Spleen (tissue), 11 donors: ENCODE data around the gene ADM. TPM values are rescaled to one million over a fixed set of nuclear protein-coding genes. Genes with fewer than 3 reads are reported as not detected.
"Not testable (repeated sequence)": the region's sequence is repeated elsewhere in the genome, so short reads cannot be mapped to it uniquely, and the experiment has no call there.

ENCODE experiments used
- DNase-seq: peaks from one replicate; pipeline ENCODE4 v3.0.0-alpha.2; 2020
- H3K27ac ChIP-seq, 8 donors: fragments of 200-600 bp; sonication (generic) in 7 of 8; 1 replicate in 4 of 8; 2 replicates in 4 of 8; pipeline versions ENCODE4 v1.5.0 to v1.8.0; 2016 to 2021; ENCODE audit warnings: inconsistent platforms in 4 of 8, mild to moderate bottlenecking in 4 of 8, moderate library complexity in 1 of 8
- H3K27me3 ChIP-seq, 7 donors: fragments of 200-600 bp; sonication (generic) in 6 of 7; replicated peaks in 1 of 7; 1 replicate in 4 of 7; 2 replicates in 3 of 7; pipeline versions ENCODE4 v1.5.0 to v1.8.0; 2016 to 2021; ENCODE audit warnings: inconsistent platforms in 3 of 7, mild to moderate bottlenecking in 1 of 7
- H3K36me3 ChIP-seq, 6 donors: fragments of 200-600 bp; sonication (generic) in 5 of 6; 1 replicate in 4 of 6; 2 replicates in 2 of 6; pipeline versions ENCODE4 v1.5.0 to v1.8.0; 2016 to 2021; ENCODE audit warnings: inconsistent platforms in 2 of 6
- H3K4me1 ChIP-seq, 6 donors: fragments of 200-600 bp; sonication (generic) in 5 of 6; 1 replicate in 3 of 6; 2 replicates in 3 of 6; pipeline versions ENCODE4 v1.5.0 to v1.8.0; 2016 to 2021; ENCODE audit warnings: inconsistent platforms in 3 of 6
- H3K4me3 ChIP-seq, 8 donors: fragments of 200-600 bp; sonication (generic) in 7 of 8; 1 replicate in 4 of 8; 2 replicates in 4 of 8; pipeline versions ENCODE4 v1.5.0 to v1.8.0; 2016 to 2021; ENCODE audit warnings: inconsistent platforms in 4 of 8, mild to moderate bottlenecking in 4 of 8, moderate library complexity in 2 of 8
- H3K9me3 ChIP-seq, 8 donors: fragments of 200-600 bp; sonication (generic) in 7 of 8; 1 replicate in 4 of 8; 2 replicates in 4 of 8; pipeline versions ENCODE4 v1.5.0 to v1.8.0; 2016 to 2021; ENCODE audit warnings: inconsistent platforms in 4 of 8
- CTCF ChIP-seq, 11 experiments: fragments of 200-600 bp in 7 of 11; fragments of 450-650 bp in 4 of 11; sonication (generic) in 4 of 11; IDR thresholded peaks in 8 of 11; conservative IDR thresholded peaks in 3 of 11; 1 replicate in 7 of 11; 2 replicates in 4 of 11; pipeline versions ENCODE4 v1.4.0 to v1.8.0; 2016 to 2021; ENCODE audit warnings: antibody characterized with exemption in 11 of 11, inconsistent platforms in 4 of 11, mild to moderate bottlenecking in 1 of 11
- POLR2A ChIP-seq, 3 donors: fragments of 450-650 bp; IDR thresholded peaks; one replicate each; pipeline ENCODE4 v1.5.1; 2017; ENCODE audit warnings: antibody characterized with exemption in 3 of 3, mild to moderate bottlenecking in 1 of 3
- POLR2AphosphoS5 ChIP-seq, 3 donors: sonication (generic); formaldehyde crosslinking; IDR thresholded peaks; one replicate each; pipeline ENCODE4 v1.5.1; 2017; ENCODE audit warnings: antibody characterized with exemption in 3 of 3
- WGBS, 5 donors: extraction: QIAGEN DNeasy Blood & Tissue Kit in 3 of 5; methylation state at CpG; one replicate each; pipeline versions ENCODE4 v1.1.5 to v1.1.7; 2013 to 2018; 5-methylcytosine and 5-hydroxymethylcytosine counted together
- intact Hi-C: fragments of 100-400 bp; cut with DNase I; formaldehyde crosslinking; loops from one replicate; pipeline ENCODE4 v1.15.0; 2023; ENCODE audit warnings: low total_unique reads
- polyA plus RNA-seq, 3 donors: library from polyadenylated mRNA; stranded (reverse); fragments of 200-250 nt; gene quantifications; one replicate each; pipeline ENCODE4 v1.2.1, GENCODE V29; 2013
- total RNA-seq, 7 donors: library from RNA; depleted of rRNA in 3 of 7; stranded (reverse); fragments of >200 nt in 3 of 7; fragmentation: NEBNext Ultra II Directional in 4 of 7; extraction: Animal tissue kit (Norgen Biotek cat#: 25700) in 4 of 7; gene quantifications; one replicate each; pipeline versions ENCODE4 v1.1.0 to v1.2.1, GENCODE V29; 2016 to 2021
- donor health status: healthy with polysubstance abuse.
- donor health status: DM: no; HTN: no; CAD: no; lungs with moderate emphysema.
- donor health status: DM: no; HTN: no; CAD: no.
- donor health status: Bipolar disorder and iron deficiency.
- donor health status: healthy.
- donor health status: DM: no; HTN: no; CAD: no.
- donor health status: DM: yes; HTN: yes; CAD: no.

The ADM gene
- total and polyA plus RNA-seq, 10 donors = 5.2 to 88.0 (median 34.6) TPM

DNA sequence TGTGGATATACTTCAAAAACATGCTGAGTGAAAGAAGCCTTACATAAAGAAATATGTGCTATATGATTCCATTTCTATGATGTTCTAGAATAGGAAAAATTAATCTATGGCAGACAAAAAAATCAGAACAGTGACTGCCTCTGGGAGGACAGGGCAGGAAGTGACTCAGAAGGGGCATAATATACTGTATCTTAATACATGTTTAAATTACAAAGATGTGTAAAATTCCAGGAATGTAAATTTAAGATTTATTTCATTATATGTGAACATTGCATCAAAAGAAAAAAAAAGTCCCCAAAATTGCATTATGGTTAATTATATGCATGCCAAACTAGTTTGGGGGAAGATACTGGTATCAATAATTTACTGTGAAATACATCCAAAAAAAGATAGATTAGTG lies 43.1 kb upstream of the ADM start:
- Histone ChIP-seq H3K36me3 (no peaks in the 10 kb centered on the region), H3K27ac (no peak overlapping the region), H3K4me1 (peaks cover 0 to 4% (median 0%) of the 10 kb centered on the region in 6 donors), H3K27me3 (no peaks in the 10 kb centered on the region), H3K4me3 (no peak overlapping the region), H3K9me3 (peaks cover 0 to 3% (median 0%) of the 10 kb centered on the region in 8 donors)
- intact Hi-C loops = no loop called here
- no peak for DNase-seq
- no peak for TF ChIP-seq POLR2AphosphoS5 (IDR thresholded peaks at IDR 0.05)
- no peak for TF ChIP-seq POLR2A (IDR thresholded peaks at IDR 0.05)
- TF ChIP-seq CTCF (IDR thresholded peaks at IDR 0.05 in 8 of 11, conservative IDR thresholded peaks at IDR 0.05 in 3 of 11) = no peak

DNA sequence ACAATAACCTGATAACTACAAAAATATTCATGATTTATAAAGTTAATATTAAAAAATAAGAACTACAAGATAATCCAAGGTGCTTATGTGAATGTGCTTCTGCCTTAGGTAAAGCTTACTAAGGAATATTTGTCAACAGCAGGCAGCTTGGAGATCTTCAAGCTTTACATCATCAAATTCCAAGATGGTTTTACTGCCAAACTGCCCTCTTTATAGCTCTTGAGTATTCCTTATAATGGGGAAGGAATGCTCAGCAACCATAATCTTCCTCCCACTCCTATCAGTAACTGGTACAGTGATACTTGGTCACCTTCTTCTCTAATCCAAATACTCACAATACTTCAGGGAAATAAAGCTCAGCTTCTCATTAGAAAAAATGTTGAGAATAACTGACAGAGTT lies 40.9 kb upstream of the ADM start:
- no peak overlapping the region for H3K4me3 ChIP-seq
- intact Hi-C loops = no loop called here
- no peaks in the 10 kb centered on the region for H3K36me3 ChIP-seq
- no peak for TF ChIP-seq CTCF (IDR thresholded peaks at IDR 0.05 in 8 of 11, conservative IDR thresholded peaks at IDR 0.05 in 3 of 11)
- no peak for TF ChIP-seq POLR2A (IDR thresholded peaks at IDR 0.05)
- no peak for TF ChIP-seq POLR2AphosphoS5 (IDR thresholded peaks at IDR 0.05)
- H3K9me3 ChIP-seq = peaks cover 0 to 3% (median 0%) of the 10 kb centered on the region in 8 donors
- no peaks in the 10 kb centered on the region for H3K27me3 ChIP-seq
- peaks cover 0 to 4% (median 0%) of the 10 kb centered on the region in 6 donors for H3K4me1 ChIP-seq
- H3K27ac ChIP-seq = no peak overlapping the region
- no peak for DNase-seq

GRCh38 chr11:10264716-10265115 lies 40.2 kb upstream of the ADM start:
- H3K27me3 ChIP-seq, H3K36me3 ChIP-seq, H3K27ac ChIP-seq, H3K4me1 ChIP-seq, H3K9me3 ChIP-seq, DNase-seq, intact Hi-C loops, H3K4me3 ChIP-seq: not testable (repeated sequence)
- 93 to 98% (median 95%) methylated on average over 3 of the region's 3 CpGs for WGBS, 5 donors

DNA sequence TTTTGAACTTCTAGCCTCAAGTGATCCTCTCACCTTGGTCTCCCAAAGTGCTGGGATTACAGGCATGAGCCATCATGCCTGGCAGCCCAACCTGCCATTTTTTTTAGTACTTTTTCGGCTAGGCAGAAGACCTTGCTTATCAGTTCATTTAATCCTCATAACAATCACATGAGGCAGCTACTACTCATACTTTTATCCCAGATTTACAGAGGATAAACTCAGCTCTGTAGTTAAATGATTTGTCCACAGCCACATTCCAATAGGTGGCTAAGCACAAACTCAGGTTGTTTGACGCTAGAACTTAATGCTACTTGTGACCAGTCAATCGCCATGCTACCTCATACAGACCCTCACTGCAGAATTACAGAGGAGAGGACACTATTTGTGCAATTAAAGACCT lies 38.9 kb upstream of the ADM start:
- no peak for DNase-seq
- no peak for TF ChIP-seq POLR2A (IDR thresholded peaks at IDR 0.05)
- TF ChIP-seq CTCF (IDR thresholded peaks at IDR 0.05 in 8 of 11, conservative IDR thresholded peaks at IDR 0.05 in 3 of 11) = no peak
- no peak for TF ChIP-seq POLR2AphosphoS5 (IDR thresholded peaks at IDR 0.05)
- intact Hi-C loops = no loop called here
- H3K4me3 ChIP-seq = no peak overlapping the region
- no peak overlapping the region for H3K27ac ChIP-seq
- 94 to 98% (median 98%) methylated on average over 3 of the region's 3 CpGs for WGBS, 5 donors
- no peaks in the 10 kb centered on the region for H3K27me3 ChIP-seq
- peaks cover 0 to 4% (median 0%) of the 10 kb centered on the region in 6 donors for H3K4me1 ChIP-seq
- H3K36me3 ChIP-seq = no peaks in the 10 kb centered on the region
- peaks cover 0 to 3% (median 0%) of the 10 kb centered on the region in 8 donors for H3K9me3 ChIP-seq

DNA sequence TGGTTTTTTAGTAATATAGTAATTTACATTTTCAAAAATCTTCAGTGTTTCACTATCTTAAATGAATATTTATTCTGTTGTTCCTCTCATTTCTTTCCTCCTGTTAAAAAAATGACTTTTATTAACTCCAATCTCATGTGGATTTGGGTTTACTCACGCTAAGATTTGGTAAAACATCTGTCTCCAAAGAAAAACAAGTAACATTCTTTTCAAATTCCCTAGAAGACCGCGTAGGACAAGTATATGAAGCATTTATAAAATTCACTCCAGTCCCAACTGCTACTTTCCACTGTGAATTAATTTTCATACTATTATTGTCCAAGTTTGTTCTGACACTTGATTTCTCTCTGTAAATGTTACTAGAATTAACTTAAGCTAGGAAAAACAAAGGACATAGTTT lies 37.1 kb upstream of the ADM start:
- TF ChIP-seq CTCF (IDR thresholded peaks at IDR 0.05 in 8 of 11, conservative IDR thresholded peaks at IDR 0.05 in 3 of 11) = no peak
- TF ChIP-seq POLR2A (IDR thresholded peaks at IDR 0.05) = no peak
- no peak for TF ChIP-seq POLR2AphosphoS5 (IDR thresholded peaks at IDR 0.05)
- intact Hi-C loops = no loop called here
- DNase-seq = no peak
- Histone ChIP-seq H3K27me3 (no peaks in the 10 kb centered on the region), H3K4me3 (no peak overlapping the region), H3K9me3 (peaks cover 0 to 3% (median 0%) of the 10 kb centered on the region in 8 donors), H3K36me3 (no peaks in the 10 kb centered on the region), H3K4me1 (no peaks in the 10 kb centered on the region), H3K27ac (no peak overlapping the region)
- WGBS, 5 donors = 83 to 97% (median 90%) methylated on average over 3 of the region's 3 CpGs
